HL-60 (cell line): Measurements from ENCODE around the gene FUT7.

Source experiments
- CTCF ChIP-seq: IDR thresholded peaks from one replicate; pipeline ENCODE4 v1.5.1; 2011; ENCODE audit warnings: low read length, control low read depth, inconsistent platforms; ENCODE audit not compliant: insufficient read depth
- GABPA ChIP-seq: IDR thresholded peaks from 2 replicates; pipeline ENCODE4 v1.6.1; 2012; ENCODE audit warnings: low read depth
- POLR2AphosphoS5 ChIP-seq: IDR thresholded peaks from 2 replicates; pipeline ENCODE4 v1.6.1; 2012; ENCODE audit warnings: low read depth
- REST ChIP-seq: IDR thresholded peaks from 2 replicates; pipeline ENCODE4 v1.6.1; 2012; ENCODE audit warnings: low read depth; ENCODE audit not compliant: insufficient replicate concordance
- SPI1 ChIP-seq: IDR thresholded peaks from 2 replicates; pipeline ENCODE4 v1.6.1; 2012; ENCODE audit warnings: low read depth, mild to moderate bottlenecking, borderline replicate concordance

- TF ChIP-seq CTCF (no peak), SPI1 (no peak), REST (no peak), POLR2AphosphoS5 (no peak), GABPA (no peak)
Observed at GRCh38 chr9:137040568-137040967, 8.7 kb upstream of the FUT7 start.
